ENCODE data around the gene MCMBP. TPM values are rescaled to one million over a fixed set of nuclear protein-coding genes. Genes with fewer than 3 reads are reported as not detected.

MCMBP gene
- total RNA-seq, 1 donor = 74.3 TPM

DNA sequence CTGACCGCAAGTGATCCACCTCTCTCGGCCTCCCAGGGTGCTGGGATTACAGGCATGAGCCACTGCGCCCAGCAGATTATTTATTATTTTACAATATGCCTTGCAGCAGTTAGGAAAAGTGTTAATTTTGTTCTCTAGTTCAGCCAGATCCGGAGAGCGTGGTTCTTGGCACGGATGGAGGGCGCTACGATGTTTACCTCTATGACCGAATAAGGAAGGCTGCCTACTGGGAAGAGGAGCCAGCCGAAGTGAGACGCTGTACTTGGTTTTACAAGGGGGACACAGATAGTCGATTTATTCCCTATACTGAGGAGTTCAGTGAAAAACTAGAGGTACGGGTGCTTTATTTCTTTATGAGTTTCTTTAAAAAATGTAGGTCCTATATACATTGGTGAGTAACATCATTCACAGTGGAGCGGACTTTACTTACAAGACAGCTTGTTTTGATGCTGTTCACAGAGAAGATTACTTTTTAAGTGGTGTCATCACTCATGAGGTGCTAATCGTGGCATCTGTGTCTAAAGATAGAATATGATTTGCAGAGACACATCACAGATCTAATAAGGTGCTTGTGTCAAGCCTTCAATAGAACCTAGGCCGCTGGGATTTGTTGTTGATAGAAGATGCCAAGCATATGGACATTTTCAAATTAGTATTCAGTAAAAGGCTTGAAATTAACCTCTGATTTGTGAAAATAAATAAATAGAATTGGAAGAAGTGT lies 31.5 kb upstream of the MCMBP start:
- DNase-seq (ENCODE audit: low read depth) = no peak
- no peak overlapping the region for H3K4me3 ChIP-seq (ENCODE audit: low read depth, low read length)
- TF ChIP-seq, protein P1, sequence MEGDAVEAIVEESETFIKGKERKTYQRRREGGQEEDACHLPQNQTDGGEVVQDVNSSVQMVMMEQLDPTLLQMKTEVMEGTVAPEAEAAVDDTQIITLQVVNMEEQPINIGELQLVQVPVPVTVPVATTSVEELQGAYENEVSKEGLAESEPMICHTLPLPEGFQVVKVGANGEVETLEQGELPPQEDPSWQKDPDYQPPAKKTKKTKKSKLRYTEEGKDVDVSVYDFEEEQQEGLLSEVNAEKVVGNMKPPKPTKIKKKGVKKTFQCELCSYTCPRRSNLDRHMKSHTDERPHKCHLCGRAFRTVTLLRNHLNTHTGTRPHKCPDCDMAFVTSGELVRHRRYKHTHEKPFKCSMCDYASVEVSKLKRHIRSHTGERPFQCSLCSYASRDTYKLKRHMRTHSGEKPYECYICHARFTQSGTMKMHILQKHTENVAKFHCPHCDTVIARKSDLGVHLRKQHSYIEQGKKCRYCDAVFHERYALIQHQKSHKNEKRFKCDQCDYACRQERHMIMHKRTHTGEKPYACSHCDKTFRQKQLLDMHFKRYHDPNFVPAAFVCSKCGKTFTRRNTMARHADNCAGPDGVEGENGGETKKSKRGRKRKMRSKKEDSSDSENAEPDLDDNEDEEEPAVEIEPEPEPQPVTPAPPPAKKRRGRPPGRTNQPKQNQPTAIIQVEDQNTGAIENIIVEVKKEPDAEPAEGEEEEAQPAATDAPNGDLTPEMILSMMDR (IDR thresholded peaks at IDR 0.05; ENCODE audit: insufficient read depth, low read length) = no peak

DNA sequence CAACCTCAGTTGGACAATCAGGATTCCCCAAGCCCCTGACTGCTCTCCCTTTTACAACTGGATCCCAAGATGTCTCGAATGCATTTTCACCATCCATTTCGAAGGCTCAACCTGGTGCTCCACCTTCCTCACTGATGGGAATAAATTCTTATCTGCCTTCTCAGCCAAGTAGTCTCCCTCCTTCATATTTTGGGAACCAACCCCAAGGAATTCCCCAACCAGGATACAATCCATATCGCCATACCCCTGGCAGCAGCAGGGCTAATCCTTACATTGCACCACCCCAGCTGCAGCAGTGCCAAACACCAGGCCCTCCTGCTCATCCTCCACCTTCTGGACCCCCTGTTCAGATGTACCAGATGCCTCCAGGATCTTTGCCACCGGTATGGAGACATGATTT lies 25.9 kb upstream of the MCMBP start:
- DNase-seq (ENCODE audit: low read depth) = no peak
- TF ChIP-seq, protein P1 (IDR thresholded peaks at IDR 0.05; ENCODE audit: insufficient read depth, low read length) = no peak
- no peak overlapping the region for H3K4me3 ChIP-seq (ENCODE audit: low read depth, low read length)

DNA sequence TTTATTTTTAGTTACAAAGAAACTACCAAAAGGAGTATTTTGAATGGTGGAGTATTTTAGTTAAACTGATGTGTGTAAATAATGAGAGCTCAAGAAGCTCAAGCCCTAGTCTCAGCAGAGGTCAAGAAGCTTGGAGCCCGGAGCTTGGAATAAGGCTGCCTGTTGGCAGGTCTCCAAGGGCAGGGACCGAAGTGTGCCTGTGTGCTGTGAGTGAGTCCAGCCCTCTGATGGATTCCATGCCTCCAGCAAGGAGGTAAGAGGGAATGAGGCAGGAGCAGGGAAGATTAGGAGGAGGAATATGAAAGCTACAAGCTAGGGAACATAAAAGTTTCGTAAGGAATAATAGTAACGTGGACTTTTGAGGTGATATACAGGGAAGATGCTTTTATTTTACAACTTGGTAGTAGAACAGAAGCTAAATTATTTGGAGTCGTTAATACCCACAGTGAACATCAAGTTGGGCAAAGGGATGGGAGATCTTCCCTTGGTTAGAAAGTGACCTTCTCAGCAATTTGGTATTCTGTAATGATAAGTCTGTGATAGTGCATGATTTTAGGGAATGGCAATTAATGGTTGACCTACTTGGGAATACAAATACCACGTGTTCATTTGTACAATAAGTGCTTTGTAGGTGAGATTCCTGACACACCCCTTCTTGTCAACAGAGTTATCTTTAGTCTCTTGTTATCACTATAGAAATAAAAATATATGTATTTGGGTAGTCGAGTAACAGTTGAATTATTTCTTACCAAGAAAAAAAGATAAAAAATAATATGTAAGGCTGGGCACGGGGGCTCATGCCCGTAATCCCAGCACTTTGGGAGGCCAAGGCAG lies 24.5 kb upstream of the MCMBP start:
- H3K4me3 ChIP-seq (ENCODE audit: low read depth, low read length) = no peak overlapping the region
- TF ChIP-seq, protein P1 (IDR thresholded peaks at IDR 0.05; ENCODE audit: insufficient read depth, low read length) = no peak
- peak; percentile 52 for DNase-seq (ENCODE audit: low read depth)

DNA sequence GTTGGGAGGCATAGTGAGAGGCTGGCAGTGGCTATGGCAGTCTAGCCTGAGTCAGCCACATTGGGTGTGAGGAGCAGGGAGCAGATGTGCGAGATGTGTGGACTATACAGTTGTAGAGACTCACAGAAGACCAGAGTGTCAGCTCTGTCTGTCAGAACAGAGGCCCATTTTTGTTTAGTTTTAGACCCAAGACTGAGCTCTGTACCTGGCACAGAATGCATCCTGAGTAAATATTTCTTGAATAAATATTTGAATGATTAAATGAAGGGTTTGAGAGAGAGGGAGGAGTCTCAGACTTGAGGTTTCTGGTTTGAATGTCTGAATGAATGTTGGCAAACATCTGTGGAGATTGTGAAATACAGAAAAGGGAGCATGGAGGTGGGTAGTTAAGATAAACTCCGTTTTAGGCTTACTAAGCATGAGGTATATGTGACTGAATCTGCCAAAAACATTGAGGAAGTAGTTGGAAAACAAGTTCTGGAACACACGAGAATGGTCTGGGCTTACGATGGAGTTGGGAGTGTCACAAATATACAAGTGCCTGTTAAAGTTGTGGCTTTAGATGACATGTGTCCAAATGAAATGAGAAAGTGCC lies 23.5 kb upstream of the MCMBP start:
- peak; percentile 92 for DNase-seq (ENCODE audit: low read depth)
- H3K4me3 ChIP-seq (ENCODE audit: low read depth, low read length) = no peak overlapping the region
- TF ChIP-seq, protein P1 (IDR thresholded peaks at IDR 0.05; ENCODE audit: insufficient read depth, low read length) = no peak

DNA sequence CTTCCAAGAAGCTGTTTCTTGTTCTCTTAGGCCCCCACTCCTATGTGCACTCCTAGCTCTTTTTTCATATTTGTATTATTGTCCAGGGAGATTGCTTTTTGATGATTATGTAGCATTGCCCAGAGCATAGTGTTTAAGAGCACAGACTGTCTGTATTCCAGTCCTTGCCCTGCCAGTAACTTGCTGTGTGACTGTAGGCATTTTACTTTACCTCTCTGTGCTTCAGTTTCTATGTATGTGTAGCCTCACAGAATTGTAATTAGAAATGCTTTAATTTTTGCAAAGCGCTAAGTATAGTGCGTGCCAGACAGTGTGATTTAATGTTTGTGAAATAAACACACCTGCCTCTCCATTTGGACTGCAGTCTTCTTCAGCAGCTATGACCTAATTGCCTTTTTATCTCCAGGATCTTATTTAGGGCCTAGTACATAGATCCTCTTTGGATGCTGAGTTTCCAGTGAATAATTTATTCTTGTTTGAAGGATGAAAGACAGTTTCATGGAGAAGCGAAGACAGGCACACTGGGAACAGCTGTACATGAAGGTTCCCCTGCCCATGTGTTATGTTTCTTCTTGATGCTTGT lies 21.3 kb upstream of the MCMBP start:
- H3K4me3 ChIP-seq (ENCODE audit: low read depth, low read length) = peak overlapping the region; percentile 53
- TF ChIP-seq, protein P1 (IDR thresholded peaks at IDR 0.05; ENCODE audit: insufficient read depth, low read length) = no peak
- no peak for DNase-seq (ENCODE audit: low read depth)

DNA sequence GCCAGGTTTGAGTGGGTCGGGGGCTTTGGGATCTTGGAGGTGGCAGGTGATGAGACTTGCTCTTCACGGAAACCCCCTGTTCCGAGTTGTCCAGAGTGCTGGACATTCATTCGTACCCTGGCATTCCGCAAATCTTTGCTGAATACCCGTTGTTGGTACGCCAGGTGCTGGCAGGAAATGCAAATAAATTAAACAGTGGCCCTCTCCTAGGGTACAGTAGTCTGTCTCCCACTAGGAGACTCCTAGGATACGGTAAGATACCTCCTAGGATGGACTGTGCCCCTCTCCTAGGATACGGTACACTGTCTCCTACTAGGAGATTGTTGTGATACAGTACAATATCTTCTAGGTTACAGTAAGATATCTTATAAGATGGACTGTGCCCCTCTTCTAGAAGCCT lies 20.4 kb upstream of the MCMBP start:
- TF ChIP-seq, protein P1 (IDR thresholded peaks at IDR 0.05; ENCODE audit: insufficient read depth, low read length) = no peak
- DNase-seq (ENCODE audit: low read depth) = no peak
- peak overlapping the region; percentile 95 for H3K4me3 ChIP-seq (ENCODE audit: low read depth, low read length)

Data from fibroblast of the aortic adventitia (primary cell).